IMR-90 (cell line): ENCODE results near the gene CDHR1. TPM values are rescaled to one million over a fixed set of nuclear protein-coding genes. Genes with fewer than 3 reads are reported as not detected.

ENCODE experiments used
- ATAC-seq: fragments of 200-7000 bp; cut with Tn5 transposase; 2 replicates; pipeline ENCODE4 v1.9.1; 2020; ENCODE audit warnings: low read depth, mild to moderate bottlenecking, moderate library complexity
- BruUV-seq: library from RNA; stranded (reverse); fragments of 400-500 nt; replicated peaks from 2 replicates; lab custom pipeline; 2021; lab: Mats Ljungman, UMichigan
- CTCF ChIA-PET: fragments of 300-600 bp; formaldehyde crosslinking; extraction: SDS; loops from one replicate; lab custom pipeline; 2021; ENCODE audit warnings: antibody characterized with exemption; lab: Yijun Ruan, JAX
- POLR2A ChIA-PET: fragments of 300-600 bp; sonication (Branson Sonifier 250); formaldehyde crosslinking; loops from one replicate; lab custom pipeline; 2022; ENCODE audit warnings: antibody characterized with exemption; ENCODE audit not compliant: unreplicated experiment; lab: Charles Lee
- DNase-seq: peaks from one replicate; pipeline ENCODE4 v3.0.0; 2013
- H2AFZ ChIP-seq: replicated peaks from 2 replicates; pipeline ENCODE3; 2013; ENCODE audit warnings: low read length, mild to moderate bottlenecking; ENCODE audit not compliant: poor library complexity
- H2AK5ac ChIP-seq: 2 replicates; pipeline ENCODE4 v1.6.1; 2013; ENCODE audit warnings: low read depth, low read length, inconsistent platforms
- H2AK9ac ChIP-seq: replicated peaks from 2 replicates; pipeline ENCODE3; 2013; ENCODE audit warnings: mild to moderate bottlenecking, low read depth, low read length, moderate library complexity; ENCODE audit not compliant: poor library complexity
- H2BK120ac ChIP-seq: 2 replicates; pipeline ENCODE4 v1.6.1; 2013; ENCODE audit warnings: low read depth, low read length, inconsistent platforms
- H2BK15ac ChIP-seq: 3 replicates; pipeline ENCODE4 v1.6.1; 2013; ENCODE audit warnings: low read depth, low read length, inconsistent platforms
- H2BK20ac ChIP-seq: 2 replicates; pipeline ENCODE4 v1.6.1; 2013; ENCODE audit warnings: low read depth, mild to moderate bottlenecking, inconsistent platforms, low read length, moderate library complexity
- H2BK5ac ChIP-seq: 2 replicates; pipeline ENCODE4 v1.6.1; 2013; ENCODE audit warnings: mild to moderate bottlenecking, low read depth, low read length, inconsistent platforms; ENCODE audit not compliant: poor library complexity, severe bottlenecking
- H3K14ac ChIP-seq: replicated peaks from 2 replicates; pipeline ENCODE4 v1.6.1; 2013; ENCODE audit warnings: low read depth, low read length, inconsistent platforms
- H3K18ac ChIP-seq: 2 replicates; pipeline ENCODE4 v1.6.1; 2013; ENCODE audit warnings: low read depth, low read length, control low read depth
- H3K23ac ChIP-seq: 2 replicates; pipeline ENCODE4 v1.6.1; 2013; ENCODE audit warnings: low read depth, low read length, inconsistent platforms
- H3K27ac ChIP-seq: 2 replicates; pipeline ENCODE4 v1.5.1; 2013; ENCODE audit warnings: mild to moderate bottlenecking, control low read depth, low read length; ENCODE audit not compliant: insufficient read depth
- H3K27me3 ChIP-seq: 2 replicates; pipeline ENCODE4 v1.6.1; 2013; ENCODE audit warnings: low read length; ENCODE audit not compliant: control insufficient read depth, insufficient read depth
- H3K36me3 ChIP-seq: 2 replicates; pipeline ENCODE4 v1.6.1; 2013; ENCODE audit warnings: low read length, mixed read lengths; ENCODE audit not compliant: control insufficient read depth, insufficient read depth
- H3K4ac ChIP-seq: 2 replicates; pipeline ENCODE4 v1.6.1; 2013; ENCODE audit warnings: low read depth, low read length, inconsistent platforms
- H3K4me1 ChIP-seq: 2 replicates; pipeline ENCODE4 v1.6.1; 2013; ENCODE audit warnings: low read length, mixed read lengths; ENCODE audit not compliant: control insufficient read depth, insufficient read depth
- H3K4me2 ChIP-seq: 2 replicates; pipeline ENCODE4 v1.6.1; 2013; ENCODE audit warnings: low read depth, mild to moderate bottlenecking, control low read depth, low read length, moderate library complexity
- H3K4me3 ChIP-seq: 2 replicates; pipeline ENCODE4 v1.5.1; 2013; ENCODE audit warnings: low read depth, mild to moderate bottlenecking, control low read depth, low read length, moderate library complexity; ENCODE audit not compliant: insufficient read depth
- H3K56ac ChIP-seq: 2 replicates; pipeline ENCODE4 v1.6.1; 2013; ENCODE audit warnings: low read length, inconsistent platforms; ENCODE audit not compliant: insufficient read depth; ENCODE audit errors: extremely low read depth
- H3K79me1 ChIP-seq, 2 experiments: 2 replicates each; pipeline ENCODE4 v1.6.1; 2013; ENCODE audit warnings: low read length in 2 of 2, inconsistent platforms in 1 of 2, low read depth in 1 of 2
- H3K9ac ChIP-seq: 2 replicates; pipeline ENCODE4 v1.6.1; 2013; ENCODE audit warnings: low read depth, low read length, control low read depth
- H3K9me1 ChIP-seq: 2 replicates; pipeline ENCODE4 v1.6.1; 2013; ENCODE audit warnings: low read length, inconsistent platforms; ENCODE audit not compliant: insufficient read depth
- H3K9me3 ChIP-seq: 2 replicates; pipeline ENCODE4 v1.6.1; 2013; ENCODE audit warnings: low read length; ENCODE audit not compliant: control insufficient read depth, insufficient read depth
- H4K20me1 ChIP-seq: 2 replicates; pipeline ENCODE4 v1.6.1; 2013; ENCODE audit warnings: low read length, inconsistent platforms; ENCODE audit not compliant: insufficient read depth
- H4K5ac ChIP-seq: 2 replicates; pipeline ENCODE4 v1.6.1; 2013; ENCODE audit warnings: mild to moderate bottlenecking, low read depth, low read length, control low read depth
- H4K8ac ChIP-seq, 2 experiments: 2 replicates each; pipeline ENCODE4 v1.6.1; 2013; ENCODE audit warnings: low read depth in 2 of 2, low read length in 2 of 2, control low read depth in 1 of 2, inconsistent platforms in 1 of 2
- H4K91ac ChIP-seq: 2 replicates; pipeline ENCODE4 v1.6.1; 2013; ENCODE audit warnings: low read depth, low read length, inconsistent platforms; ENCODE audit not compliant: insufficient read depth
- BHLHE40 ChIP-seq: fragments of 150-350 bp; IDR thresholded peaks from 2 replicates; pipeline ENCODE4 v1.6.1; 2016; ENCODE audit warnings: mild to moderate bottlenecking, low read depth, low read length
- CEBPB ChIP-seq: IDR thresholded peaks from 2 replicates; pipeline ENCODE4 v1.6.1; 2012; ENCODE audit warnings: low read depth, low read length, improper control_type of control experiment
- CHD1 ChIP-seq: IDR thresholded peaks from 2 replicates; pipeline ENCODE4 v1.6.1; 2012; ENCODE audit warnings: low read depth, low read length, improper control_type of control experiment
- FOS ChIP-seq: fragments of 150-350 bp; IDR thresholded peaks from 2 replicates; pipeline ENCODE4 v1.6.1; 2016; ENCODE audit warnings: low read depth, low read length
- MAFK ChIP-seq: IDR thresholded peaks from 2 replicates; pipeline ENCODE4 v1.6.1; 2012; ENCODE audit warnings: low read depth, low read length, improper control_type of control experiment
- MAZ ChIP-seq: IDR thresholded peaks from 2 replicates; pipeline ENCODE4 v1.6.1; 2012; ENCODE audit warnings: low read depth, mild to moderate bottlenecking, low read length, improper control_type of control experiment, moderate library complexity, borderline replicate concordance
- MXI1 ChIP-seq: IDR thresholded peaks from 2 replicates; pipeline ENCODE4 v1.6.1; 2012; ENCODE audit warnings: low read depth, mild to moderate bottlenecking, low read length, moderate library complexity, borderline replicate concordance
- NFE2L2 ChIP-seq: fragments of 150-350 bp; IDR thresholded peaks from 2 replicates; pipeline ENCODE4 v1.6.1; 2016; ENCODE audit warnings: low read depth, mild to moderate bottlenecking, low read length
- POLR2A ChIP-seq: IDR thresholded peaks from 2 replicates; pipeline ENCODE4 v1.6.1; 2012; ENCODE audit warnings: mild to moderate bottlenecking, low read depth, low read length
- RAD21 ChIP-seq: IDR thresholded peaks from 2 replicates; pipeline ENCODE4 v1.6.1; 2012; ENCODE audit warnings: low read length, improper control_type of control experiment
- RCOR1 ChIP-seq: IDR thresholded peaks from 2 replicates; pipeline ENCODE4 v1.6.1; 2012; ENCODE audit warnings: mild to moderate bottlenecking, low read length, improper control_type of control experiment; ENCODE audit not compliant: insufficient replicate concordance
- RFX5 ChIP-seq: IDR thresholded peaks from 2 replicates; pipeline ENCODE4 v1.8.0; 2012; ENCODE audit warnings: low read depth, mild to moderate bottlenecking, low read length, moderate library complexity
- SMC3 ChIP-seq: fragments of 150-350 bp; IDR thresholded peaks from 2 replicates; pipeline ENCODE4 v1.6.1; 2016; ENCODE audit warnings: low read depth, mild to moderate bottlenecking, antibody characterized with exemption, low read length, moderate library complexity
- whole genome bisulfite sequencing, 2 experiments: methylation state at CpG; one replicate each; pipeline versions ENCODE4 v1.1.5 to v1.1.7; 2013; ENCODE audit warnings: missing lambda C conversion rate in 2 of 2; ENCODE audit not compliant: insufficient read length in 1 of 2; ENCODE audit errors: extremely low coverage in 2 of 2; 5-methylcytosine and 5-hydroxymethylcytosine counted together
- dilution Hi-C: fragments of 300-500 bp; cut with HindIII; formaldehyde crosslinking; loops from one replicate; pipeline ENCODE4 v1.14.3; 2018; ENCODE audit warnings: low sequenced_read_pairs; ENCODE audit not compliant: unreplicated experiment
- in situ Hi-C: fragments of 300-500 bp; cut with MboI; formaldehyde crosslinking; loops from 3 replicates; pipeline ENCODE4 v1.14.3; 2019; ENCODE audit warnings: low sequenced_read_pairs, inconsistent platforms, mixed read lengths
- intact Hi-C: fragments of 100-400 bp; cut with micrococcal nuclease; formaldehyde crosslinking; loops from 2 replicates; pipeline ENCODE4 v1.10.0; 2022
- polyA plus RNA-seq, 3 experiments: library from polyadenylated mRNA; depleted of rRNA; stranded (reverse); fragments of >200 nt; gene quantifications; 2 replicates each; pipeline ENCODE4 v1.2.3, GENCODE V29; 2012; ENCODE audit warnings: low replicate concordance in 1 of 3
- total RNA-seq: library from RNA; depleted of rRNA; stranded (reverse); fragments of >200 nt; gene quantifications from 2 replicates; pipeline ENCODE4 v1.2.3, GENCODE V29; 2012
- TF ChIP-seq, protein P1 (sequence below): fragments of 150-350 bp; IDR thresholded peaks from 2 replicates; pipeline ENCODE4 v1.6.1; 2016; ENCODE audit warnings: low read depth, mild to moderate bottlenecking, low read length, moderate library complexity, borderline replicate concordance
- TF ChIP-seq, protein P2 (sequence below): conservative IDR thresholded peaks from 2 replicates; pipeline ENCODE4 v1.5.1; 2012; ENCODE audit warnings: mild to moderate bottlenecking, low read depth, low read length, improper control_type of control experiment
- TF ChIP-seq, protein P3 (sequence below): fragments of 150-350 bp; IDR thresholded peaks from 2 replicates; pipeline ENCODE4 v1.6.1; 2017; ENCODE audit warnings: mild to moderate bottlenecking, antibody characterized with exemption, low read length, low read depth

Gene CDHR1
- total and polyA plus RNA-seq, 2 of the 4 experiments (the other 2 are of a cell fraction) = not detected

DNA sequence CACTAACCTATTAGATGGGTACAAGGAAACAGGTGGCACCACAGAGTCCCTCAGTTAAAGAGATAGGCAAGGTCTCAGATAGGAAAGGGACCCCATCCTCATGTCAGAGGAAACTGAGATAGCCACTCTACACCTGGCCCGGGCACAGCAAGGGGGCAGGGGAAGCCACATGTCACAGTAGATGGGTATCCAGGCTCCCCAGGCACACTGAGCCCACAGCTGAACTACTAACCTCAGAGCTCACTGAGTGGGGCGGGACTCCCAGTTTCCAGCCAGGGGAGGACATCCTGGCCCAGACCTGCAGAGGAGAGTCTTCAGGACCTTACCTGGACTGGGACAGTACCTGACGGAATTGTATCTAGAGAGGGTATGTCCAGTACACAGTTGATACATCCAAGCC is 3.7 kb upstream of the CDHR1 start:
- dilution Hi-C loops = no loop called here
- Histone ChIP-seq H3K9me1 (peaks cover 8% of the 10 kb centered on the region), H3K9ac (no peak overlapping the region), H2BK120ac (no peak overlapping the region), H3K14ac (no peak overlapping the region), H3K27me3 (peaks cover 33% of the 10 kb centered on the region), H4K20me1 (no peaks in the 10 kb centered on the region), H3K18ac (no peak overlapping the region), H2AFZ (no peak overlapping the region), H2BK20ac (no peak overlapping the region), H2BK15ac (no peak overlapping the region), H2AK9ac (peak overlapping the region; percentile 50), H2BK5ac (no peak overlapping the region), H4K8ac (no peak overlapping the region), H3K36me3 (no peaks in the 10 kb centered on the region), H3K4me1 (peaks cover 2% of the 10 kb centered on the region; the same call in 1 of the 2 replicates), H3K4me2 (no peak overlapping the region), H3K23ac (no peak overlapping the region), H3K4ac (no peak overlapping the region), H3K79me1 (no peaks in the 10 kb centered on the region), H4K91ac (no peak overlapping the region), H3K56ac (no peak overlapping the region), H3K9me3 (no peaks in the 10 kb centered on the region), H3K4me3 (no peak overlapping the region), H4K5ac (no peak overlapping the region), H2AK5ac (no peak overlapping the region), H3K27ac (no peak overlapping the region)
- in situ Hi-C loops = no loop called here
- 57% methylated on average over 1 of the region's 3 CpGs; no CpG with 5 or more reads in 1 of the 2 experiments for WGBS, 2 experiments
- BruUV-seq = no TSS peak
- intact Hi-C loops = no loop called here
- ATAC-seq (no peak), DNase-seq (no peak)
- ChIA-PET CTCF (no interaction called here), POLR2A (no interaction called here)
- TF ChIP-seq, protein P1, sequence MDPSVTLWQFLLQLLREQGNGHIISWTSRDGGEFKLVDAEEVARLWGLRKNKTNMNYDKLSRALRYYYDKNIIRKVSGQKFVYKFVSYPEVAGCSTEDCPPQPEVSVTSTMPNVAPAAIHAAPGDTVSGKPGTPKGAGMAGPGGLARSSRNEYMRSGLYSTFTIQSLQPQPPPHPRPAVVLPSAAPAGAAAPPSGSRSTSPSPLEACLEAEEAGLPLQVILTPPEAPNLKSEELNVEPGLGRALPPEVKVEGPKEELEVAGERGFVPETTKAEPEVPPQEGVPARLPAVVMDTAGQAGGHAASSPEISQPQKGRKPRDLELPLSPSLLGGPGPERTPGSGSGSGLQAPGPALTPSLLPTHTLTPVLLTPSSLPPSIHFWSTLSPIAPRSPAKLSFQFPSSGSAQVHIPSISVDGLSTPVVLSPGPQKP = no peak
- no peak for TF ChIP-seq POLR2A
- TF ChIP-seq FOS = no peak
- no peak for TF ChIP-seq CEBPB
- TF ChIP-seq CHD1 = no peak
- TF ChIP-seq RCOR1 = no peak
- TF ChIP-seq MXI1 = no peak
- TF ChIP-seq RAD21 = no peak
- TF ChIP-seq, protein P2, sequence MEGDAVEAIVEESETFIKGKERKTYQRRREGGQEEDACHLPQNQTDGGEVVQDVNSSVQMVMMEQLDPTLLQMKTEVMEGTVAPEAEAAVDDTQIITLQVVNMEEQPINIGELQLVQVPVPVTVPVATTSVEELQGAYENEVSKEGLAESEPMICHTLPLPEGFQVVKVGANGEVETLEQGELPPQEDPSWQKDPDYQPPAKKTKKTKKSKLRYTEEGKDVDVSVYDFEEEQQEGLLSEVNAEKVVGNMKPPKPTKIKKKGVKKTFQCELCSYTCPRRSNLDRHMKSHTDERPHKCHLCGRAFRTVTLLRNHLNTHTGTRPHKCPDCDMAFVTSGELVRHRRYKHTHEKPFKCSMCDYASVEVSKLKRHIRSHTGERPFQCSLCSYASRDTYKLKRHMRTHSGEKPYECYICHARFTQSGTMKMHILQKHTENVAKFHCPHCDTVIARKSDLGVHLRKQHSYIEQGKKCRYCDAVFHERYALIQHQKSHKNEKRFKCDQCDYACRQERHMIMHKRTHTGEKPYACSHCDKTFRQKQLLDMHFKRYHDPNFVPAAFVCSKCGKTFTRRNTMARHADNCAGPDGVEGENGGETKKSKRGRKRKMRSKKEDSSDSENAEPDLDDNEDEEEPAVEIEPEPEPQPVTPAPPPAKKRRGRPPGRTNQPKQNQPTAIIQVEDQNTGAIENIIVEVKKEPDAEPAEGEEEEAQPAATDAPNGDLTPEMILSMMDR = no peak
- no peak for TF ChIP-seq RFX5
- no peak for TF ChIP-seq MAZ
- TF ChIP-seq SMC3 = no peak
- TF ChIP-seq NFE2L2 = no peak
- no peak for TF ChIP-seq MAFK
- no peak for TF ChIP-seq BHLHE40
- TF ChIP-seq, protein P3, sequence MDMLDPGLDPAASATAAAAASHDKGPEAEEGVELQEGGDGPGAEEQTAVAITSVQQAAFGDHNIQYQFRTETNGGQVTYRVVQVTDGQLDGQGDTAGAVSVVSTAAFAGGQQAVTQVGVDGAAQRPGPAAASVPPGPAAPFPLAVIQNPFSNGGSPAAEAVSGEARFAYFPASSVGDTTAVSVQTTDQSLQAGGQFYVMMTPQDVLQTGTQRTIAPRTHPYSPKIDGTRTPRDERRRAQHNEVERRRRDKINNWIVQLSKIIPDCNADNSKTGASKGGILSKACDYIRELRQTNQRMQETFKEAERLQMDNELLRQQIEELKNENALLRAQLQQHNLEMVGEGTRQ = no peak
